BJ (cell line): Measurements from ENCODE around the gene MYG1. TPM values are rescaled to one million over a fixed set of nuclear protein-coding genes. Genes with fewer than 3 reads are reported as not detected.

Experiments used
- CTCF ChIA-PET: fragments of 350-600 bp; formaldehyde crosslinking; extraction: SDS; loops from one replicate; lab custom pipeline; 2021; ENCODE audit warnings: antibody characterized with exemption, inconsistent platforms; lab: Yijun Ruan, JAX
- POLR2A ChIA-PET: fragments of 300-600 bp; sonication (Branson Sonifier 250); formaldehyde crosslinking; extraction: SDS; loops from one replicate; lab custom pipeline; 2021; ENCODE audit warnings: antibody characterized with exemption; lab: Charles Lee
- DNase-seq: peaks from one replicate; pipeline ENCODE4 v3.0.0-alpha.2; 2011; ENCODE audit warnings: low read depth
- H3K27me3 ChIP-seq: 2 replicates; pipeline ENCODE4 v1.6.0; 2011; ENCODE audit warnings: low read length; ENCODE audit not compliant: control insufficient read depth, insufficient read depth
- H3K36me3 ChIP-seq: 2 replicates; pipeline ENCODE4 v1.5.1; 2011; ENCODE audit warnings: low read length; ENCODE audit not compliant: control insufficient read depth, insufficient read depth
- H3K4me3 ChIP-seq: 2 replicates; pipeline ENCODE4 v1.5.1; 2011; ENCODE audit warnings: low read depth, mild to moderate bottlenecking, control low read depth, low read length
- polyA plus RNA-seq: library from polyadenylated mRNA; depleted of rRNA; stranded (reverse); fragments of >200 nt; gene quantifications from 2 replicates; pipeline ENCODE4 v1.2.3, GENCODE V29; 2011; rRNA removed
- TF ChIP-seq, protein P1 (sequence below): IDR thresholded peaks from 2 replicates; pipeline ENCODE4 v1.5.1; 2011; ENCODE audit warnings: low read depth, mild to moderate bottlenecking, control low read depth, inconsistent platforms, low read length, moderate library complexity; ENCODE audit not compliant: insufficient read depth

MYG1 gene
- polyA plus RNA-seq, 1 experiment: 78.3 TPM

DNA sequence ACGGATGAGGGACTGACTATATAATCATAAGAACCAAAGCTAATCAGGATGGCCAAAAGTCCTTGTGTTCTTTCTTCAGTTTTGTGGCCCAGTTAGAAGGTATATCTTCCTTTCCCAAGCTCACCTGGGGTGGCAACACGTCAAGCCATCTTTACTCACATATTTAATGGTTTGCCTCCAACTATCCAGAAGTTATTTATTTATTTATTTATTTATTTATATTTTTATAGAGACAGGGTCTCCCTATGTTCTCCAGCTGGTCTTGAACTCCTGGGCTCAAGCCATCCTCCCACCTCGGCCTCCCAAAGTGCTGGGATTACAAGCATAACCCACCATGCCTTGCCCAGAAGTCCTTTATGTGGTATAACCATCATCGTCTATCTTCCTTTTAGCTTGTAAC is 48.4 kb downstream of the MYG1 start:
- POLR2A ChIA-PET: no interaction called here
- DNase-seq: no peak
- Histone ChIP-seq H3K27me3 (no peaks in the 10 kb centered on the region), H3K36me3 (no peaks in the 10 kb centered on the region), H3K4me3 (no peak overlapping the region)
- TF ChIP-seq, protein P1, sequence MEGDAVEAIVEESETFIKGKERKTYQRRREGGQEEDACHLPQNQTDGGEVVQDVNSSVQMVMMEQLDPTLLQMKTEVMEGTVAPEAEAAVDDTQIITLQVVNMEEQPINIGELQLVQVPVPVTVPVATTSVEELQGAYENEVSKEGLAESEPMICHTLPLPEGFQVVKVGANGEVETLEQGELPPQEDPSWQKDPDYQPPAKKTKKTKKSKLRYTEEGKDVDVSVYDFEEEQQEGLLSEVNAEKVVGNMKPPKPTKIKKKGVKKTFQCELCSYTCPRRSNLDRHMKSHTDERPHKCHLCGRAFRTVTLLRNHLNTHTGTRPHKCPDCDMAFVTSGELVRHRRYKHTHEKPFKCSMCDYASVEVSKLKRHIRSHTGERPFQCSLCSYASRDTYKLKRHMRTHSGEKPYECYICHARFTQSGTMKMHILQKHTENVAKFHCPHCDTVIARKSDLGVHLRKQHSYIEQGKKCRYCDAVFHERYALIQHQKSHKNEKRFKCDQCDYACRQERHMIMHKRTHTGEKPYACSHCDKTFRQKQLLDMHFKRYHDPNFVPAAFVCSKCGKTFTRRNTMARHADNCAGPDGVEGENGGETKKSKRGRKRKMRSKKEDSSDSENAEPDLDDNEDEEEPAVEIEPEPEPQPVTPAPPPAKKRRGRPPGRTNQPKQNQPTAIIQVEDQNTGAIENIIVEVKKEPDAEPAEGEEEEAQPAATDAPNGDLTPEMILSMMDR: no peak
- CTCF ChIA-PET: interaction anchor here (0.6 to 10.7 kb wide), 6 partner anchors 22 to 175 kb away, joined by 3 to 210 read pairs (median 6); partner anchors contain the start of genes AAAS and AMHR2

DNA sequence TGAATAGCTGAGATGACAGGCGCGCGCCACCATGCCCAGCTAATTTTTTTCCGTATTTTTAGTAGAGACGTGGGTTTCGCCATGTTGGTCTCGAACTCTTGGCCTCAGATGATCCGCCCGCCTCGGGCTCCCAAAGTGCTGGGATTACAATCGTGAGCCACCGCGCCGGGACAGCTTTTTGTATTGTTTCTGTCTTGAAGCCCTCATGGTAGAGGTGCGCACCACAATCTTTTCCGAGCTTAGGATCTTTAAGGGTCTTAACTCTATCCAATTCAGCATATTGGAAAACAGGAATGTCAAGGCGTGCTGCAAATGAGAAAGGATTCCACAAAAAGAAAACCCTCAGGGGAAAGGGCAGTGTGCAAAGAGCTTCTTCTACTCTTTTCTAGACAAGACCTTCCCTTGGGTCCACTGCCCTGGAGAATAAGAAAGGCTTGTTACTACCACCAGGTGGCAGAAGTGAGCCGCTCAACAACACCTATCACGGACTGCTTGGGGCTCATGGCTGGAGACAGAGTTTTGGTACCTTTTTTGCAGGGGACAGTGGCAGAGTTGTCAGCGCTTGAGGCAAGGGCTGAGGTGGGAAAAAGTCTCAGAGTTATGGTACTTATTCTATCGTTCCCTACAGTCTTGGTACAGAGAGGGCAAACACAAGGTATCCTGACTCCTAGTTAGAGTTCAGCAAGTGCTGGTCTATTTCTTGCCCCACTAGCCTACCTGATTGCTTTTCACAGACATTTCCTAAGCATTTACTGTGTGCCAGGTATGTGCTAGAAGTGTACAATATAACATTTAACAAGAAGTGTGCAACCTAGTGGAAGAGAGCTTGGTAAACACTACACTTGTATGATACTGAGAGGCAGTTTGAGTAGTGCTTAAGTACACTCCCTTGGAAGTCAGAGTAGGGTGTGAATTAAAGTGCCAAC is 53.1 kb downstream of the MYG1 start:
- no peaks in the 10 kb centered on the region for H3K27me3 ChIP-seq
- ChIA-PET POLR2A (interaction anchor here (0.6 to 1.6 kb wide), 2 partner anchors 27 to 31 kb away, joined by 3 read pairs; partner anchors contain the start of gene AAAS), CTCF (interaction anchor here (0.6 to 8.0 kb wide), 32 partner anchors 8 to 196 kb away, joined by 3 to 163 read pairs (median 6); partner anchors contain the start of genes AAAS, AMHR2, SP1 and SP7)
- TF ChIP-seq, protein P1: peak; percentile 83
- no peak overlapping the region for H3K4me3 ChIP-seq
- DNase-seq: no peak
- no peaks in the 10 kb centered on the region for H3K36me3 ChIP-seq

DNA sequence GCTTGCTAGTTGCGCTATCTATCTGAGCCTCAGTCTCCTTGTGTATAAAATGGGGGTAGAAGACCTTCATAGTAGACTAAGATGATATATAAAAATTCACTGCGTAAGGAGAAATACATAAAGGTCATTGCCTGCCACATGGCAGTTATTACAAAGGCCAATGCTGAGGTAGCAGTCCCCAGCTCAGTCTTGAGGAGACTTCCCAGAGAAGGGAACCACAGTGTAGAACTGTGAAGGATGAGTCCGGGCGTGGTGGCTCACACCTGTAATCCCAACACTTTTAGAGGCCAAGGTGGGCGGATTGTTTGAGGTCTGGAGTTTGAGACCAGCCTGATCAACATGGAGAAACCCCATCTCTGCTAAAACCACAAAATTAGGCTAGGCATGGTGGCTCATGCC is 53.8 kb downstream of the MYG1 start:
- POLR2A ChIA-PET: interaction anchor here (1.6 kb wide), 1 partner anchor 32 kb away, joined by 3 read pairs; the partner anchor contains the start of gene AAAS
- CTCF ChIA-PET: interaction anchor here (0.9 to 8.0 kb wide), 12 partner anchors 8 to 156 kb away, joined by 3 to 163 read pairs (median 13); partner anchors contain the start of genes AAAS, AMHR2 and SP7
- no peak overlapping the region for H3K4me3 ChIP-seq
- H3K27me3 ChIP-seq: no peaks in the 10 kb centered on the region
- no peak for DNase-seq
- no peaks in the 10 kb centered on the region for H3K36me3 ChIP-seq
- TF ChIP-seq, protein P1: no peak

DNA sequence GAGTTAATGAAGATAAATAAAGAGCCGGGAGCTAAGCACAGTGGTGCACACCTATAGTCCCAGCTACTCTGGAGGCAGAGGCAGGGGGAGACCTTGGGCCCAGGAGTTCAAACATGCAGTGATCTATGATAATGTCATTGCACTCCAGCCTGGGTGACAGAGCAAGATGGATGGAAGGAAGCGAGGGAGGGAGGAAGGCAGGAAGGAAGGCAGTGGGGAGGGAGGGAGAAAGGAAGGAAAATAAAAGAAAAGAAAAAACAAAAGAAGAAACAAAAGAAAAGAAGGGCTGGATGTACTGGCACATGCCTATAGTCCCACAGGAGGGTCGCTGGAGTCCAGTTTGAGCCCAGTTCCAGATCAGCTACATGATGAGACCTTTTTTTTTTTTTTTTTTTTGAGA is 55.6 kb downstream of the MYG1 start:
- DNase-seq: no peak
- H3K4me3 ChIP-seq: no peak overlapping the region
- CTCF ChIA-PET: interaction anchor here (2.7 to 8.0 kb wide), 3 partner anchors 31 to 68 kb away, joined by 9 to 163 read pairs (median 28); partner anchors contain the start of gene AMHR2
- H3K27me3 ChIP-seq: no peaks in the 10 kb centered on the region
- POLR2A ChIA-PET: no interaction called here
- TF ChIP-seq, protein P1: no peak
- H3K36me3 ChIP-seq: no peaks in the 10 kb centered on the region

Other genes with a start within 250 kb of the MYG1 start
- gene TNS2, start 249.6 kb upstream of the MYG1 start, polyA plus RNA-seq: 27.2 and 73.9 TPM in 2 replicates
- gene SPRYD3, start 220.3 kb upstream of the MYG1 start, polyA plus RNA-seq: 34.8 and 48.0 TPM in 2 replicates
- 460 and 860 TPM in 2 replicates for gene IGFBP6, start 202.0 kb upstream of the MYG1 start, polyA plus RNA-seq
- gene SOAT2, start 196.2 kb upstream of the MYG1 start, polyA plus RNA-seq: 0.16 and 0.34 TPM in 2 replicates
- gene ZNF740, start 119.0 kb upstream of the MYG1 start, polyA plus RNA-seq: 15.7 and 16.8 TPM in 2 replicates
- 27.3 and 30.7 TPM in 2 replicates for gene CSAD, start 118.8 kb upstream of the MYG1 start, polyA plus RNA-seq
- 0.59 and 0.63 TPM in 2 replicates for gene ITGB7, start 92.4 kb upstream of the MYG1 start, polyA plus RNA-seq
- gene RARG, start 67.5 kb upstream of the MYG1 start, polyA plus RNA-seq: 41.7 and 63.9 TPM in 2 replicates
- 3.0 and 7.3 TPM in 2 replicates for gene ESPL1, start 31.4 kb upstream of the MYG1 start, polyA plus RNA-seq
- 965 and 1,130 TPM in 2 replicates for gene PFDN5, start 4.2 kb upstream of the MYG1 start, polyA plus RNA-seq
- 53.3 and 84.3 TPM in 2 replicates for gene AAAS, start 21.9 kb downstream of the MYG1 start, polyA plus RNA-seq
- not detected in 2 replicates for gene SP7, start 36.7 kb downstream of the MYG1 start, polyA plus RNA-seq
- 44.4 and 58.2 TPM in 2 replicates for gene SP1, start 80.5 kb downstream of the MYG1 start, polyA plus RNA-seq
- not detected in 2 replicates for gene AMHR2, start 124.2 kb downstream of the MYG1 start, polyA plus RNA-seq
- gene PRR13, start 142.0 kb downstream of the MYG1 start, polyA plus RNA-seq: 66.4 and 73.2 TPM in 2 replicates
- gene PCBP2, start 152.4 kb downstream of the MYG1 start, polyA plus RNA-seq: 267 and 268 TPM in 2 replicates
- gene MAP3K12, start 199.8 kb downstream of the MYG1 start, polyA plus RNA-seq: 43.9 and 61.2 TPM in 2 replicates
- gene TARBP2, start 201.6 kb downstream of the MYG1 start, polyA plus RNA-seq: 33.9 and 44.9 TPM in 2 replicates
- gene NPFF, start 207.8 kb downstream of the MYG1 start, polyA plus RNA-seq: not detected in 2 replicates